H9 (cell line): ENCODE results near the gene COX5B. TPM values are rescaled to one million over a fixed set of nuclear protein-coding genes. Genes with fewer than 3 reads are reported as not detected.

Experiments
- DNase-seq: peaks from one replicate; pipeline ENCODE4 v3.0.0-alpha.2; 2017
- H2AFZ ChIP-seq: one replicate; pipeline ENCODE4 v1.6.1; 2013; ENCODE audit warnings: mild to moderate bottlenecking, low read length, control low read depth, moderate library complexity
- H2AK5ac ChIP-seq: 2 replicates; pipeline ENCODE4 v1.6.1; 2013; ENCODE audit warnings: low read length, control low read depth, mixed read lengths; ENCODE audit not compliant: insufficient read length
- H2BK120ac ChIP-seq: one replicate; pipeline ENCODE4 v1.6.1; 2013; ENCODE audit warnings: low read depth, mild to moderate bottlenecking, low read length, control low read depth, inconsistent platforms; ENCODE audit not compliant: poor library complexity, severe bottlenecking
- H2BK12ac ChIP-seq: 2 replicates; pipeline ENCODE4 v1.6.1; 2013; ENCODE audit warnings: low read length, control low read depth, mixed read lengths, low read depth; ENCODE audit not compliant: insufficient read length
- H2BK15ac ChIP-seq: 2 replicates; pipeline ENCODE4 v1.6.1; 2013; ENCODE audit warnings: low read depth, low read length, control low read depth
- H2BK20ac ChIP-seq: one replicate; pipeline ENCODE4 v1.6.1; 2013; ENCODE audit warnings: low read depth, mild to moderate bottlenecking, low read length, control low read depth, inconsistent platforms; ENCODE audit not compliant: poor library complexity, severe bottlenecking
- H2BK5ac ChIP-seq: 2 replicates; pipeline ENCODE4 v1.6.1; 2013; ENCODE audit warnings: low read length, control low read depth, mixed read lengths; ENCODE audit not compliant: insufficient read length
- H3K14ac ChIP-seq: 2 replicates; pipeline ENCODE4 v1.6.1; 2013; ENCODE audit warnings: low read length, control low read depth; ENCODE audit not compliant: insufficient read depth
- H3K18ac ChIP-seq: 2 replicates; pipeline ENCODE4 v1.6.1; 2013; ENCODE audit warnings: low read depth, mild to moderate bottlenecking, mixed read lengths, low read length, control low read depth; ENCODE audit not compliant: insufficient read length
- H3K23ac ChIP-seq: 2 replicates; pipeline ENCODE4 v1.6.1; 2013; ENCODE audit warnings: low read length, control low read depth, mixed read lengths, low read depth; ENCODE audit not compliant: insufficient read length
- H3K23me2 ChIP-seq: 2 replicates; pipeline ENCODE4 v1.6.1; 2013; ENCODE audit warnings: low read depth, mild to moderate bottlenecking, mixed read lengths, low read length, control low read depth; ENCODE audit not compliant: insufficient read length, poor library complexity, severe bottlenecking
- H3K27ac ChIP-seq: 2 replicates; pipeline ENCODE4 v1.5.1; 2013; ENCODE audit warnings: low read length, control low read depth, mixed read lengths, low read depth; ENCODE audit not compliant: insufficient read length
- H3K27me3 ChIP-seq: 2 replicates; pipeline ENCODE4 v1.6.1; 2013; ENCODE audit warnings: low read length, control low read depth, inconsistent platforms; ENCODE audit not compliant: insufficient read depth
- H3K4ac ChIP-seq: 2 replicates; pipeline ENCODE4 v1.6.1; 2013; ENCODE audit warnings: low read depth, mild to moderate bottlenecking, control low read depth, inconsistent platforms, low read length, moderate library complexity
- H3K4me1 ChIP-seq: 2 replicates; pipeline ENCODE4 v1.6.1; 2013; ENCODE audit warnings: low read length, control low read depth, inconsistent platforms; ENCODE audit not compliant: insufficient read depth
- H3K4me2 ChIP-seq: 2 replicates; pipeline ENCODE4 v1.6.1; 2013; ENCODE audit warnings: low read length, control low read depth, mixed read lengths; ENCODE audit not compliant: insufficient read length, insufficient read depth
- H3K56ac ChIP-seq: 2 replicates; pipeline ENCODE4 v1.6.1; 2013; ENCODE audit warnings: low read depth, mild to moderate bottlenecking, mixed read lengths, low read length, control low read depth; ENCODE audit not compliant: insufficient read length
- H3K79me1 ChIP-seq: 2 replicates; pipeline ENCODE4 v1.6.1; 2013; ENCODE audit warnings: low read depth, mild to moderate bottlenecking, moderate library complexity, low read length, control low read depth, inconsistent platforms; ENCODE audit not compliant: insufficient read depth, poor library complexity, severe bottlenecking
- H3K79me2 ChIP-seq: 2 replicates; pipeline ENCODE4 v1.6.1; 2013; ENCODE audit warnings: low read length, control low read depth, inconsistent platforms; ENCODE audit not compliant: insufficient read depth
- H3K9ac ChIP-seq: 2 replicates; pipeline ENCODE4 v1.6.1; 2013; ENCODE audit warnings: low read length, control low read depth, mixed read lengths; ENCODE audit not compliant: insufficient read length; ENCODE audit errors: extremely low read depth
- H3K9me3 ChIP-seq: one replicate; pipeline ENCODE4 v1.6.1; 2013; ENCODE audit warnings: low read depth, low read length, inconsistent platforms; ENCODE audit not compliant: control insufficient read depth
- H3T11ph ChIP-seq: one replicate; pipeline ENCODE4 v1.6.1; 2013; ENCODE audit warnings: mild to moderate bottlenecking, low read length, control low read depth, inconsistent platforms
- H4K20me1 ChIP-seq: one replicate; pipeline ENCODE4 v1.6.1; 2013; ENCODE audit not compliant: control insufficient read depth, insufficient read length, insufficient read depth
- H4K5ac ChIP-seq: 2 replicates; pipeline ENCODE4 v1.6.1; 2013; ENCODE audit warnings: low read depth, mild to moderate bottlenecking, mixed read lengths, low read length, control low read depth; ENCODE audit not compliant: insufficient read length
- H4K8ac ChIP-seq: replicated peaks from 2 replicates; pipeline ENCODE4 v1.6.1; 2013; ENCODE audit warnings: low read length, control low read depth, mixed read lengths, low read depth; ENCODE audit not compliant: insufficient read length
- H4K91ac ChIP-seq: 2 replicates; pipeline ENCODE4 v1.6.1; 2013; ENCODE audit warnings: low read depth, mild to moderate bottlenecking, moderate library complexity, mixed read lengths, low read length, control low read depth; ENCODE audit not compliant: insufficient read length
- H3K27ac Mint-ChIP-seq, 3 experiments: 2 replicates in 2 of 3; 3 replicates in 1 of 3; pipeline ENCODE4 v1.8.0; 2020 to 2021; ENCODE audit warnings: mixed read lengths in 3 of 3, mild to moderate bottlenecking in 1 of 3, moderate library complexity in 1 of 3
- H3K27me3 Mint-ChIP-seq: 2 replicates; pipeline ENCODE4 v1.8.0; 2021; ENCODE audit warnings: low read depth, mild to moderate bottlenecking, moderate library complexity, mixed read lengths
- H3K36me3 Mint-ChIP-seq, 3 experiments: 2 replicates in 2 of 3; 3 replicates in 1 of 3; pipeline ENCODE4 v1.8.0; 2020 to 2021; ENCODE audit warnings: low read depth in 3 of 3, mixed read lengths in 3 of 3; ENCODE audit not compliant: insufficient read depth in 1 of 3
- H3K4me1 Mint-ChIP-seq, 2 experiments: 2 replicates each; pipeline ENCODE4 v1.8.0; 2020; ENCODE audit warnings: mixed read lengths in 2 of 2
- H3K4me3 Mint-ChIP-seq, 2 experiments: 2 replicates in 1 of 2; 3 replicates in 1 of 2; pipeline ENCODE4 v1.8.0; 2020 to 2021; ENCODE audit warnings: mild to moderate bottlenecking in 2 of 2, mixed read lengths in 2 of 2, moderate library complexity in 1 of 2
- H3K9me3 Mint-ChIP-seq, 2 experiments: 2 replicates in 1 of 2; 3 replicates in 1 of 2; pipeline ENCODE4 v1.8.0; 2020; ENCODE audit warnings: mild to moderate bottlenecking in 2 of 2, mixed read lengths in 2 of 2, moderate library complexity in 1 of 2
- WGBS: extraction: QIAGEN DNeasy Blood & Tissue Kit; methylation state at CpG from one replicate; pipeline ENCODE4 v1.1.7; 2013; ENCODE audit warnings: missing lambda C conversion rate, low lambda C conversion rate, mixed read lengths; ENCODE audit not compliant: insufficient read length; ENCODE audit errors: extremely low coverage; 5-methylcytosine and 5-hydroxymethylcytosine counted together
- total RNA-seq: library from RNA; stranded (reverse); gene quantifications from 2 replicates; pipeline ENCODE4 v1.2.1, GENCODE V29; 2021
- TF ChIP-seq, protein P1 (sequence below): fragments of 200-600 bp; sonication (generic); conservative IDR thresholded peaks from 3 replicates; pipeline ENCODE4 v1.8.0; 2021; ENCODE audit warnings: antibody characterized with exemption, mild to moderate bottlenecking

The COX5B gene
- total RNA-seq, 1 experiment from 2014 or later: 237 TPM

DNA sequence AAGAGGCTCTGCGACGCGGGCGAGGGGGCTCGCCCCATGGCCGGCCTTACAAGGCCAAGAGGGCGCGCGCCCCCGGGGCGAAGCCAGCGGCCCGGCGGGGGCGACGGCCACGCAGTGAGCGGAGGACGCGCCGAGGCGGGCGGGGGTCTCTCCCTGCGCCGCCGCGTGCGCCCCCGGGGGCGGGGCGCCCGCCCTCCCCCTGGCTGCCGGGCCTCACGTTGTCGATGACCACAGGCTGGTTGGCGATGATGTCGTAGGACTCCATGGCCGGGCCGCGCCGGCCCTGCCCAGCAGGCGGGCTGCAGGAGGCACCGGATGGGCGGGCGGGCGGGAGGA lies 17.7 kb downstream of the COX5B start:
- Histone ChIP-seq H3K23ac (no peak overlapping the region), H4K20me1 (no peaks in the 10 kb centered on the region), H4K91ac (no peak overlapping the region), H4K8ac (no peak overlapping the region), H3K79me2 (peaks cover 4% of the 10 kb centered on the region; the same call in 1 of the 2 replicates), H3K27ac (no peak overlapping the region), H3K18ac (no peak overlapping the region), H2AFZ (no peak overlapping the region), H2BK120ac (no peak overlapping the region), H2BK5ac (no peak overlapping the region), H2BK12ac (no peak overlapping the region), H2BK20ac (no peak overlapping the region), H3K9ac (peak overlapping the region; percentile 66), H2BK15ac (no peak overlapping the region), H3K4me2 (peak overlapping the region; percentile 99), H3K79me1 (peaks cover 4% of the 10 kb centered on the region), H4K5ac (no peak overlapping the region), H3K23me2 (peaks cover 12% of the 10 kb centered on the region), H3K14ac (peak overlapping the region; percentile 77), H2AK5ac (no peak overlapping the region), H3T11ph (no peak overlapping the region), H3K27me3 (no peaks in the 10 kb centered on the region), H3K4ac (no peak overlapping the region), H3K9me3 (no peaks in the 10 kb centered on the region), H3K4me1 (no peaks in the 10 kb centered on the region; the same call in 1 of the 2 replicates), H3K56ac (no peak overlapping the region)
- Mint-ChIP-seq H3K4me3 (peak overlapping the region; percentile 90 to 92), H3K9me3 (no peaks in the 10 kb centered on the region; a peak in 1 of 5 replicates), H3K4me1 (peaks cover 18 to 19% of the 10 kb centered on the region in 2 experiments), H3K27ac (no peak overlapping the region; a peak in 1 of 7 replicates), H3K27me3 (no peaks in the 10 kb centered on the region), H3K36me3 (peaks cover 7 to 16% (median 8%) of the 10 kb centered on the region in 3 experiments)
- no CpG with 5 or more reads among the region's 46 CpGs for WGBS
- DNase-seq: no peak
- TF ChIP-seq, protein P1, sequence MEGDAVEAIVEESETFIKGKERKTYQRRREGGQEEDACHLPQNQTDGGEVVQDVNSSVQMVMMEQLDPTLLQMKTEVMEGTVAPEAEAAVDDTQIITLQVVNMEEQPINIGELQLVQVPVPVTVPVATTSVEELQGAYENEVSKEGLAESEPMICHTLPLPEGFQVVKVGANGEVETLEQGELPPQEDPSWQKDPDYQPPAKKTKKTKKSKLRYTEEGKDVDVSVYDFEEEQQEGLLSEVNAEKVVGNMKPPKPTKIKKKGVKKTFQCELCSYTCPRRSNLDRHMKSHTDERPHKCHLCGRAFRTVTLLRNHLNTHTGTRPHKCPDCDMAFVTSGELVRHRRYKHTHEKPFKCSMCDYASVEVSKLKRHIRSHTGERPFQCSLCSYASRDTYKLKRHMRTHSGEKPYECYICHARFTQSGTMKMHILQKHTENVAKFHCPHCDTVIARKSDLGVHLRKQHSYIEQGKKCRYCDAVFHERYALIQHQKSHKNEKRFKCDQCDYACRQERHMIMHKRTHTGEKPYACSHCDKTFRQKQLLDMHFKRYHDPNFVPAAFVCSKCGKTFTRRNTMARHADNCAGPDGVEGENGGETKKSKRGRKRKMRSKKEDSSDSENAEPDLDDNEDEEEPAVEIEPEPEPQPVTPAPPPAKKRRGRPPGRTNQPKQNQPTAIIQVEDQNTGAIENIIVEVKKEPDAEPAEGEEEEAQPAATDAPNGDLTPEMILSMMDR: no peak
